GM12864 (cell line): Measurements from ENCODE around the gene CCDC85C.

ENCODE experiments used
- DNase-seq: peaks from one replicate; pipeline ENCODE4 v3.0.0-alpha.2; 2011; ENCODE audit warnings: low read depth
- H3K4me3 ChIP-seq: 2 replicates; pipeline ENCODE4 v1.5.1; 2011; ENCODE audit warnings: mild to moderate bottlenecking, low read depth, low read length, control low read depth
- CTCF ChIP-seq: IDR thresholded peaks from 2 replicates; pipeline ENCODE4 v1.5.1; 2011; ENCODE audit warnings: low read depth, mild to moderate bottlenecking, moderate library complexity, low read length, control low read depth, inconsistent platforms; ENCODE audit errors: missing control alignments

Gene CCDC85C

GRCh38 chr14:99569725-99570543 lies 34.1 kb downstream of the CCDC85C start:
- no peak overlapping the region for H3K4me3 ChIP-seq
- no peak for DNase-seq
- no peak for TF ChIP-seq CTCF

GRCh38 chr14:99568567-99569560 lies 35.1 kb downstream of the CCDC85C start:
- no peak for TF ChIP-seq CTCF
- no peak overlapping the region for H3K4me3 ChIP-seq
- no peak for DNase-seq

- TF ChIP-seq CTCF = no peak
- no peak for DNase-seq
- no peak overlapping the region for H3K4me3 ChIP-seq
Observed at GRCh38 chr14:99566390-99567354, 37.3 kb downstream of the CCDC85C start.

GRCh38 chr14:99566009-99566389 lies 38.0 kb downstream of the CCDC85C start:
- TF ChIP-seq CTCF = no peak
- no peak for DNase-seq

GRCh38 chr14:99565383-99565782 lies 38.6 kb downstream of the CCDC85C start:
- H3K4me3 ChIP-seq = no peak overlapping the region
- TF ChIP-seq CTCF = no peak
- no peak for DNase-seq

More at GRCh38 chr14:99566009-99566389, 38.0 kb downstream of the CCDC85C start:
- H3K4me3 ChIP-seq = no peak overlapping the region

GRCh38 chr14:99564926-99565259 lies 39.1 kb downstream of the CCDC85C start:
- TF ChIP-seq CTCF = no peak
- DNase-seq = no peak
- H3K4me3 ChIP-seq = no peak overlapping the region
